ENCODE data around the gene ADD3. TPM values are rescaled to one million over a fixed set of nuclear protein-coding genes. Genes with fewer than 3 reads are reported as not detected.
"Not testable (repeated sequence)": the region's sequence is repeated elsewhere in the genome, so short reads cannot be mapped to it uniquely, and the experiment has no call there.

Gene ADD3
- total RNA-seq, 1 donor from 2014 or later, result 317 TPM

- DNase-seq (ENCODE audit: low read depth in 2 of 2), result peak in 1 of 2 donors; percentile 59
Measured at GRCh38 chr10:110032801-110033700, 25.3 kb downstream of the ADD3 start.

DNA sequence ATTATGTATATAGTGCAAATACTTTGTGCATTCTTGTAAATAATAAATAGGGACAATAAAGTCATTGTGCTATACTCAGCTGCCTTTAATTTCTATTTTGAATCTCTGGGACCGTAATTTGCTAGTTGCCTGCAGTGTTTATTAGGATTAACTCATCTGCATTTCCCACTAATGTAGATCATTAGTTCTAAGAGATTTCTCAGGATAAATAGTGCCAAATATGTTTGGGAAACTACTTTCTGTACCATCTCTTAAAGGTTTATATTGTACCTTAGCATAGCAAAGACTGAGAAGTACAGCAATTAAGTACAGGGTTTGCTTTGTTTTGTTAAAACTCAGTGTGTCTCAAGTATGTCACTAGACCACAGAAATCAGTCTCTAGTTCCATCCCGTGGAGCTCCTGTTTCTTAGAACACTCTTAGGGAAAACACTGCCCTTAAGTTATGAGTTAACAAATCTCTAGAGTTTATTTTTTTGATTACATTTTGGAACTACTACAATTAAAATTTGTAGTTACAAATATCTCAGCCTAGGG lies 26.0 kb downstream of the ADD3 start:
- DNase-seq (ENCODE audit: low read depth in 2 of 2), result no peak

GRCh38 chr10:110034596-110034995 lies 26.8 kb downstream of the ADD3 start:
- peak; percentile 19 to 33 for DNase-seq (ENCODE audit: low read depth in 2 of 2)

DNA sequence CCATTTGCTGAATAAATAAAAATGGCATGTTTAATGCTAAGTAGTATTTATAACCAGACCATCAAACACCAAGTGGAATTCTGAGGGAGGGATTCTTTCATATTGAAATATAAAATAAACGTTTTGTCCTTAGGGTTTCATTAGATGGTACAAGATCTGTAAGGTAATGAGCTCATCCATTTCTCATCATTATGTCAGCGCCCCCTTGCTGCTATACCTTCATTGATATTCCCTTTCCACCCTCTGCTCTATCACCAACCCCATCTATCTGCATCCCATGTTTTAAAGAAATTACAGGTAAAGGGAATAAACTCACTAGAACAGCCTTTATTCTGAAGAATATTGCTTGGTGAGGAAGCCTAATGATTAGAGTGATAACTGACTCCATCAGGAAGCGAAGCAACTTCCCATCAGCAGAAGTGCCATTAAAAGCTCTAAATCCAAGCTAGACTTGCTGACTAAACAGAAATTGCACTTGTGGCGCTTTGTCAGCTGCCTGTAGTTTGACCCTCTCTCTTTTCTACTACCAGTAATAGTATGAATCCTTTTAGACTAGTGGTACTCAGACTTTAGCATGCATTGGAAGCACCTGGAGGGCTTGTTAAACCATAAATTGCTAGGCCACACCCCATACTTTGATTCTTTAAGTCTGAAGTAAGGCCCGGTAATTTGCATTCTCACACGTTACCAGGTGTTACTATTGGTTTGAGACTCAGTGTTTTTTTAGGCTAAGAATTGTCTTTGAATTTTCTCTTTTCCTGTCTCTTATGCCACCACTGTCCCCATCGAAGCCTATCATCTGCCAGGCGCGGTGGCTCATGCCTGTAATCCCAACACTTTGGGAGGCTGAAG lies 27.5 kb downstream of the ADD3 start:
- DNase-seq (ENCODE audit: low read depth in 2 of 2), result no peak

GRCh38 chr10:110036640-110037039 lies 28.9 kb downstream of the ADD3 start:
- no peak for DNase-seq (ENCODE audit: low read depth in 2 of 2)

- no peak for DNase-seq (ENCODE audit: low read depth in 2 of 2)
Measured at GRCh38 chr10:110039254-110039653, 31.5 kb downstream of the ADD3 start.

GRCh38 chr10:110040108-110040507 lies 32.3 kb downstream of the ADD3 start:
- DNase-seq (ENCODE audit: low read depth in 2 of 2), result no peak

DNA sequence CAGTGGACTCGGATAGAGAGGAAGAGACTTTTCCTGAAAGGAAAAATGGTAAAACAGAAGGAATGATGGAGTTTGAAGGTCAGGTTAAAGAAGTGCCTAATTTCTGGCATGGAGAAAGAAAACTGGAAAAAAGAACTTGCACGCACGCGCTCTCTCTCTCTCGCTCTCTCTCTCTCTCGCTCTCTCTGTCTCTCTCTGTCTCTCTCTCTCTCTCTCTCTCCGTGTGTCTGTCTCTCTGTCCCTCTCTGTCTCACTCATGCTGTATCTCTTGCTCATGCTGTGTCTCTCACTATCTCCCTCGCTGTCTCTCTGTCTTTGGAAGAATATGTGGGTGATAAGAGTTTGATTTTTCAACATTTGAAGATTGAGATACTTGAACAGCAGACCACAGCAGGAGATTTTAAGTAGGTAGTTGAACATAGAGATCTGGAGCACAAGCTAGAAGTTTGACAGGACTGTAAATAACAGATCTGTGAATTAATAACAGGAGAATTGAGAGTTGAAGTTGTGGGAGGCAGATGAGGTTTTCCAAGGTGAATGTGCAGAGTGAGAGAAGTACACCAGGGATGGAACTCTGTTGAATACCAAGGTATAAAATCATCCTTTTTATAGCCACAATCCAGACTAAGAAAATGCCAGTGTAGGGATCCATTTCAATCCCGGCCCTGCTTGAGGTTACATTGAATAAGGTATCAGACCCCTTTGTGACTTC lies 33.1 kb downstream of the ADD3 start:
- DNase-seq (ENCODE audit: low read depth in 2 of 2), result no peak

DNA sequence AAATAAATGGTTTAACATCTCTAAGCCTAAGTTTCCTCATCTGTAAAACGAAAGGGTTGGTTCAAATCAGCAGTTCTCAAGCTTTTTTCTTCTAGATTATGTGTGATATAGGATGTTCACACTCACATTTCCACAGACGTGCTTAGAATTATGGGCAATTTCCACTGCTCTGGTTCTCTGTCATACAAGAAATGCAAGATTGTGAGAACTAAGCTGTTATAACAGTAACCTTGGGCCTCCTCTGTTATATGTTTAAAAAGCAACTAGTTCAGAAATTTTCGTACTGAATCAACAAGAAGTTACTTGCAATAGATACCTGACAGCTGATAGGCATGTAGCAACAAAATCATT lies 33.7 kb downstream of the ADD3 start:
- DNase-seq (ENCODE audit: low read depth in 2 of 2), result no peak

DNA sequence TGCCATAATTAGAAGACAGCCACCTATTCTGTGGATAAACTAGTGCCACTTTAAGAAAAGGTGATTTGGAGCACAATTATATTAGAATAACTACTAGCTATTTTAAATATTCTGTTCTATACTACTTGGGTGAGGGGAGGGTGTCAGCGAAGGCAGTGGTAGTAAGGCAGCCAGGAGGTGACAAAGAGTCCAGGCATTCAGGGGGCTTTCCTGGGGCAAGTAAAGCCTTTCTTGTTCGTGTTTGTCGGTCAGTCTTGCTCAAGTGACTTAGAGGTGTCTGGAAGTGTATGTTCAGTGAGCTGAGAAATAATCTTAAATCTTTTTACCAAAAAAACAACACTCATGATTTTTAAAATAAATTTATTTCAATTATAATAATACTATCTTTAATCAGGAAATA lies 34.4 kb downstream of the ADD3 start:
- peak in 1 of 2 donors; percentile 13 for DNase-seq (ENCODE audit: low read depth in 2 of 2)

DNA sequence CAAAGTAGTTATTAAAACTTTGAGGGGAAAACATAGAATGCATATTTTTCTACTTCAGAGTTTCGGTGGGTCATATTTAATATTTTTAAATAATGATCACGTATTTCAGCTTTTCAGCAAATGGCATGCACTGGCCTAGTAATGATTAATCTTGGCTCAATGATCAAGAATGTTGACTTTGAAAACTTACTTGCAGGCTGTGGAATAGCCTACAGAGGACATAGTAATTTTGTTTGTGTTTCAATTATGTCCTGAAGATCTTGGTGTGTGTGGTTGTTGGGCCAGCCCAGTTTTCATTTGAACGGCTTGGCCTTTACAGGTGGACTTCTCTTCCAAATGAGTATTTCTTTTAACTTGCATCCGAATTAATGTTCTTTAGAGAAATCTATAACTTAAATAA lies 35.1 kb downstream of the ADD3 start:
- no peak for DNase-seq (ENCODE audit: low read depth in 2 of 2)

DNA sequence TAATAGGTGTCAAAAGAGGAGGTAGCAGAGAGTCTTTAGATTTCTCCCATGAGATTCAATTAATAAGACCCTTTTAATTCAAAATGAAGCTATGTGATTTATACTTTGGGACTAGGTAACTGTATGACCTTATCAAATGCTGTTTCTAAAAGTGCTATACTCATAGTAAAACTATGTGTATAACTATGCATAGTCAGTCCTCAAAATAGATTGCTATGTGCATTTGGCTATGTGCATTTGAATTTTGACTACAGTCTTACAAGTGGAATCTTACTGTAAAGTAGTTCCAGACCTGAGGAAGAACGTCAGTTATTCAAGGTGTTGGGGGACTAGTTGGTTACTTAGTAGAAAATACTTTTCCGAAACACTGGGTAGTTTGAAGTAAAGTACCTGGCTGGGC lies 36.9 kb downstream of the ADD3 start:
- no peak for DNase-seq (ENCODE audit: low read depth in 2 of 2)

GRCh38 chr10:110045772-110046171 lies 38.0 kb downstream of the ADD3 start:
- no peak for DNase-seq (ENCODE audit: low read depth in 2 of 2)

- not testable (repeated sequence) for DNase-seq (ENCODE audit: low read depth in 2 of 2)
Measured at GRCh38 chr10:110048145-110048544, 40.4 kb downstream of the ADD3 start.

GRCh38 chr10:110048781-110049180 lies 41.0 kb downstream of the ADD3 start:
- no peak for DNase-seq (ENCODE audit: low read depth in 2 of 2)

DNA sequence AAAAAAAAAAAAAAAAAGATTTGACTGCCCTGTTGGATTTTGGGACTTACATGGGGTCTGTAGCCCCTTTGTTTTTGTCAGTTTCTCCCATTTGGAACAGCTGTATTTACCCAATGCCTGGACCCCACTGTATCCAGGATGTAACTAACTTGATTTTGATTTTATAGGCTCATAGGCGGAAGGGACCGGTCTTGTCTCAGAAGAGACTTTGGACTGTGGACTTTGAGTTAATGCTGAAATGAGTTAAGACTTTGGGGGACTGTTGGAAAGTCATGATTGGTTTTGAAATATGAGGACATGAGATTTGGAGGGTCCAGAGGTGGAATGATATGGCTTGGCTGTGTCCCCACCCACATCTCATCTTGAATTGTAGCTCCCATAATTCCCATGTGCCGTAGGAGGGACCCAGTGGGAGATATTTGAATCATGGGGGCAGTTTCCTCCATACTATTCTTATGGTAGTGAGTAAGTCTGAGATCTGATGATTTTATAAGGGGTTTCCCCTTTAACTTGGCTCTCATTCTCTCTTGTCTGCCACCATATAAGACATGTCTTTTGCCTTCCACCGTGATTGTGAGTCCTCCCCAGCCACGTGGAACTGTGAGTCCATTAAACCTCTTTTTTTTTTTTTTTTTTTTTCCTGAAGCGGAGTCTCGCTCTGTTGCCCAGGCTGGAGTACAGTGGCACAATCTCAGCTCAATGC lies 42.3 kb downstream of the ADD3 start:
- DNase-seq (ENCODE audit: low read depth in 2 of 2), result not testable (repeated sequence)

GRCh38 chr10:110051487-110051886 lies 43.7 kb downstream of the ADD3 start:
- no peak for DNase-seq (ENCODE audit: low read depth in 2 of 2)

- DNase-seq (ENCODE audit: low read depth in 2 of 2), result no peak
Measured at GRCh38 chr10:110052916-110053315, 45.1 kb downstream of the ADD3 start.

- no peak for DNase-seq (ENCODE audit: low read depth in 2 of 2)
Measured at GRCh38 chr10:110056822-110057221, 49.0 kb downstream of the ADD3 start.

- no peak for DNase-seq (ENCODE audit: low read depth in 2 of 2)
Measured at GRCh38 chr10:110057456-110057855, 49.7 kb downstream of the ADD3 start.

GRCh38 chr10:110058212-110058611 lies 50.4 kb downstream of the ADD3 start:
- DNase-seq (ENCODE audit: low read depth in 2 of 2), result peak; percentile 49 to 56

Measured in lung microvascular endothelial cell (primary cell).